ENCODE results near the gene TMEM163. TPM values are rescaled to one million over a fixed set of nuclear protein-coding genes. Genes with fewer than 3 reads are reported as not detected.

TMEM163 gene
- total RNA-seq, 2 experiments from 2014 or later = 0.12 TPM; not detected in 1

DNA sequence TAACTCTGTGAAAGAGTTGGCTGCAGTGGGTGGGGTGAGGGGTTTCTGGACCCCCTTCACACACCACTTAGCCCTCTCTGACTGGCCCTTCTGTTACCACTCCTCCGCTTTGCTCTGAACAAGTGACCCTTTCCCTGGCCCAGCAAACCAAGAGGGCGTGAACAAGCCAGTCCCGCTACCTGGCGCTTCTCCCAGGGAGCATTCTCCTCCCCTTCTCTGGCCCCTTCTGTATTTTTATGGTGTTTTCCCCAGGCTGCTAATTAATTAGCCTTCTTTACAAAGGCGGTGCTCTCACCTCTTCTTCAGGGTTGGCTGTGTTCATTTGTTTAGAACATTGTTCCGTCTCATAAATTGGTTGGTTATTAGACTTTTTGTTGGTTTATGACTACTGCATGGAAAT lies 284.8 kb downstream of the TMEM163 start:
- POLR2A ChIA-PET = no interaction called here
- peaks cover 11% of the 10 kb centered on the region for H3K36me3 Mint-ChIP-seq
- no peak overlapping the region for H3K27ac Mint-ChIP-seq

DNA sequence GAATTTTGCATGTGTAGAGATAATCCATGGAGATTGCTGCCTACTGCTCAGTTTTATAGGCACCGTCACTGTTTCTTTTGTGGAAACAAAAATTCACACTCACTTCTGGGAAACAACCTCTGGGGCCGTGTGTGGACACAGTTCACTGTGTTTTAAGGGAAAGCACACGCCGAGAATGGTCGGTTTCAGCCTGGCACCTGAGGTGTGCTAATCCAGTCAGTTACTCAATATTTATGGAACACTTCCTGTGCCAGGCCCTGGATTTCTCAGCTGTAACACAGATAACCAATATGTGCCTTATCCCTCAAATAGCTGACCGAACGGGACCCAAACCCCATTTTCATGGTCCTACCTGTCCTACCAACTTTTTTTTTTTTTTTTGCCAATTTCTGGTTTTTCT lies 285.3 kb downstream of the TMEM163 start:
- Mint-ChIP-seq H3K27me3 (no peaks in the 10 kb centered on the region), H3K9me3 (no peaks in the 10 kb centered on the region), H3K4me3 (no peak overlapping the region), H3K27ac (no peak overlapping the region), H3K4me1 (ENCODE audit: low read depth) (no peaks in the 10 kb centered on the region), H3K36me3 (peaks cover 11% of the 10 kb centered on the region)
- intact Hi-C loops (cut with micrococcal nuclease) = no loop called here
- CTCF ChIA-PET = interaction anchor here (3.2 kb wide), 1 partner anchor 18 kb away, joined by 10 read pairs; no protein-coding TSS in a partner anchor
- DNase-seq = no peak
- POLR2A ChIA-PET = no interaction called here

More for the DNA sequence above, 284.8 kb downstream of the TMEM163 start:
- no peaks in the 10 kb centered on the region for H3K4me1 Mint-ChIP-seq (ENCODE audit: low read depth)
- no peak for DNase-seq
- CTCF ChIA-PET = interaction anchor here (3.2 kb wide), 1 partner anchor 17 kb away, joined by 10 read pairs; no protein-coding TSS in a partner anchor
- no peaks in the 10 kb centered on the region for H3K27me3 Mint-ChIP-seq
- intact Hi-C loops (cut with micrococcal nuclease) = no loop called here
- H3K4me3 Mint-ChIP-seq = no peak overlapping the region
- H3K9me3 Mint-ChIP-seq = no peaks in the 10 kb centered on the region

DNA sequence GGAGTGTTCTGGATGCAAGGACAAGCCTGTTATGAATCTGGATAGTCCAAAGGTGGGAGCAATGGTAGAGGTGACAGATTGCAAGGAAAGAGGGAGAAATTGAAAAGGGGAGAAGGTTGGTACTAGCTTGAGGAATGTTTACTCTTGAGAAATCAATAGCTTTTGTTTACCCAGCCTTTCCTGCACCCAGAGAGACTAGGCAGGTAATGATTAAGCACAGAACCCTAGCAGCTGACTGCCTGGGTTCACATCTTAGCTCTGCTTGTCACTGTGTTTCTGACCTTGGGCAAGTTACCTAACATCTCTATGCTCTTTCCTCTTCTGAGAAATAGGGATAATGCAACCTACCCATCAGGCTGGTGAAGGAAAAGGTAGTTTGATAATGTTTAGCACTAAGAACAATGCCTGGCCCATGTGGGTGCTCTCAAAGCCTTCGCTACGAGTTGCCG lies 286.3 kb downstream of the TMEM163 start:
- H3K27me3 Mint-ChIP-seq = no peaks in the 10 kb centered on the region
- H3K4me3 Mint-ChIP-seq = no peak overlapping the region
- no peaks in the 10 kb centered on the region for H3K4me1 Mint-ChIP-seq (ENCODE audit: low read depth)
- no peak overlapping the region for H3K27ac Mint-ChIP-seq
- H3K9me3 Mint-ChIP-seq = no peaks in the 10 kb centered on the region
- intact Hi-C loops (cut with micrococcal nuclease) = no loop called here
- POLR2A ChIA-PET = interaction anchor here (0.7 kb wide), 1 partner anchor 1462 kb away, joined by 3 read pairs; no protein-coding TSS in a partner anchor
- DNase-seq = no peak
- peaks cover 11% of the 10 kb centered on the region for H3K36me3 Mint-ChIP-seq
- CTCF ChIA-PET = interaction anchor here (0.6 to 1.7 kb wide), 2 partner anchors 21 to 115 kb away, joined by 3 to 4 read pairs; no protein-coding TSS in a partner anchor

DNA sequence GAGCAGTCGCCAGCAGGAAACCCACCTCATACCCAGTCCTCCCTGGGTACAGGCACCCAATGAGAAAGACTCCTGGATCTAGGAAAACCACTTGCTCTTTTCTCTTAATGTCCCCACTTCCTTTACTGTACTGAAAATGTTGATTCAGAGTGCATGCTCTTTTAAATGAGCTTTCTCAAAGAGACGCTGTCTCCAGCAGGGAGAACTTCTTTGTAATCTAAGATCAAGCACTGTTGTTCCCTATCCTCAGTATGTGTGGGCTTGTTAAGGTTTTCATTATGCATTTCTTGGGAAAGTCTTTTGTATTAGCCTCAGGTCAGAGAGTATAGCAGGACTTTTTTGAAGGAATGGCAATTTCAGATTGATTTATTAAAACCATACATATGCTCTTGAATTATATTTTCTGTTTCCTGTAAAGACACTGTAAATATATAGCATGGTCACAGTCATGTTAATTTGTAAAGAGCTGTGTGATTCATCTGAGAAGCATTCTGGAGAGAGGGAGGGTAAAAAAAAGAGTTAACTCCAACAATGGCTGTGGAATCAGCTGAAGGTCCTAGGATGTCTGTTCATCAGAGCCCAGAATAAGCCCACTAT lies 286.9 kb downstream of the TMEM163 start:
- intact Hi-C loops (cut with micrococcal nuclease) = no loop called here
- Mint-ChIP-seq H3K27ac (no peak overlapping the region), H3K4me3 (no peak overlapping the region), H3K4me1 (ENCODE audit: low read depth) (no peaks in the 10 kb centered on the region), H3K27me3 (no peaks in the 10 kb centered on the region), H3K36me3 (peaks cover 14% of the 10 kb centered on the region), H3K9me3 (no peaks in the 10 kb centered on the region)
- POLR2A ChIA-PET = interaction anchor here (0.7 kb wide), 1 partner anchor 1463 kb away, joined by 3 read pairs; no protein-coding TSS in a partner anchor
- DNase-seq = no peak
- CTCF ChIA-PET = interaction anchor here (0.6 to 1.7 kb wide), 2 partner anchors 20 to 116 kb away, joined by 3 to 4 read pairs; no protein-coding TSS in a partner anchor

- Mint-ChIP-seq H3K27ac (no peak overlapping the region), H3K36me3 (peaks cover 16% of the 10 kb centered on the region), H3K9me3 (no peaks in the 10 kb centered on the region), H3K4me1 (ENCODE audit: low read depth) (peaks cover 9% of the 10 kb centered on the region), H3K27me3 (no peaks in the 10 kb centered on the region), H3K4me3 (no peak overlapping the region)
- intact Hi-C loops (cut with micrococcal nuclease) = no loop called here
- POLR2A ChIA-PET = no interaction called here
- CTCF ChIA-PET = no interaction called here
- no peak for DNase-seq
These were observed 288.9 kb downstream of the TMEM163 start for GRCh38 chr2:134429886-134430285.

GRCh38 chr2:134426721-134427120 lies 292.1 kb downstream of the TMEM163 start:
- no peak overlapping the region for H3K27ac Mint-ChIP-seq
- H3K9me3 Mint-ChIP-seq = no peaks in the 10 kb centered on the region
- peaks cover 20% of the 10 kb centered on the region for H3K36me3 Mint-ChIP-seq
- no peak for DNase-seq
- no peaks in the 10 kb centered on the region for H3K27me3 Mint-ChIP-seq
- intact Hi-C loops (cut with micrococcal nuclease) = no loop called here
- ChIA-PET POLR2A (no interaction called here), CTCF (interaction anchor here (1.0 to 1.2 kb wide), 2 partner anchors 25 to 309 kb away, joined by 3 to 6 read pairs; no protein-coding TSS in a partner anchor)
- H3K4me3 Mint-ChIP-seq = no peak overlapping the region
- peaks cover 10% of the 10 kb centered on the region for H3K4me1 Mint-ChIP-seq (ENCODE audit: low read depth)

- CTCF ChIA-PET = interaction anchor here (1.0 to 1.2 kb wide), 2 partner anchors 25 to 308 kb away, joined by 3 to 6 read pairs; no protein-coding TSS in a partner anchor
- H3K9me3 Mint-ChIP-seq = no peaks in the 10 kb centered on the region
- H3K36me3 Mint-ChIP-seq = peaks cover 17% of the 10 kb centered on the region
- H3K27ac Mint-ChIP-seq = no peak overlapping the region
- intact Hi-C loops (cut with micrococcal nuclease) = no loop called here
- H3K4me3 Mint-ChIP-seq = no peak overlapping the region
- no peak for DNase-seq
- POLR2A ChIA-PET = no interaction called here
- no peaks in the 10 kb centered on the region for H3K27me3 Mint-ChIP-seq
- H3K4me1 Mint-ChIP-seq (ENCODE audit: low read depth) = peaks cover 10% of the 10 kb centered on the region
These were observed 292.9 kb downstream of the TMEM163 start for GRCh38 chr2:134425724-134426496.

DNA sequence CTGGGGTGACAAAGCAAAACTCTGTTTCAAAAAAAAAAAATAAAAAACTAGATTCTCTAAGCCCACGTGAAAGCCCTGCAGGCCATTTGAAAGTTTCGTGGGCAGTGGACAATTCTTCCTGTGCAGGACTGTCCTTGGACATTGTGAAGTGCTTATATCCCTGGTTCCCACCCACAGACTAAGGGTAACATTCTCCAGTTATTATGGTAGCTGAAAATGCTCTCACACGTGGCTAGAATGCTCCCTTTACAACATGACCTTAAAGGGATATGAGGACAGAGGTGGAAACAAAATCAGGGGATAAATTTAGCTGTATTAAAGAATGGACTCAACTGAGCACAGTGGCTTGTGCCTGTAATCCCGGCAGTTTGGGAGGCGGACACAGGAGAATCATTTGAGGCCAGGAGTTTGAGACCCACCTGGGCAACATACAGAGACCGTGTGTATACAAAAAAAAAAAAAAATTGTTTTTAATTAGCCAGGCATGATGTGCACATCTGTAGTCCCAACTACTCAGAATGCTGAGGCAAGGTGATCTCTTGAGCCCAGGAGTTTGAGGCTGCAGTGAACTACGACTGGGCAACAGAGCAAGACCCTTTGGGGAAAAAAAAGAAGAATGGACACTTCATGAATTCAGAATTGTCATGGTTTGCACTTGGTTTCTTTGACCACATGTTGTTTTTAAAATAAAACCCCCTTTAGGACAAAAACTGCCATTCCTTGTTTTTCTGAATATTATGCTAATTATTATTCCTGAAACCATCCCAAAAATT lies 297.1 kb downstream of the TMEM163 start:
- intact Hi-C loops (cut with micrococcal nuclease) = no loop called here
- Mint-ChIP-seq H3K27ac (no peak overlapping the region), H3K36me3 (peaks cover 10% of the 10 kb centered on the region), H3K27me3 (no peaks in the 10 kb centered on the region), H3K9me3 (no peaks in the 10 kb centered on the region), H3K4me1 (ENCODE audit: low read depth) (peaks cover 10% of the 10 kb centered on the region), H3K4me3 (no peak overlapping the region)
- CTCF ChIA-PET = interaction anchor here (0.6 to 1.7 kb wide), 3 partner anchors 10 to 328 kb away, joined by 3 to 5 read pairs (median 4); no protein-coding TSS in a partner anchor
- POLR2A ChIA-PET = interaction anchor here (0.8 kb wide), 1 partner anchor 296 kb away, joined by 3 read pairs; no protein-coding TSS in a partner anchor
- no peak for DNase-seq

DNA sequence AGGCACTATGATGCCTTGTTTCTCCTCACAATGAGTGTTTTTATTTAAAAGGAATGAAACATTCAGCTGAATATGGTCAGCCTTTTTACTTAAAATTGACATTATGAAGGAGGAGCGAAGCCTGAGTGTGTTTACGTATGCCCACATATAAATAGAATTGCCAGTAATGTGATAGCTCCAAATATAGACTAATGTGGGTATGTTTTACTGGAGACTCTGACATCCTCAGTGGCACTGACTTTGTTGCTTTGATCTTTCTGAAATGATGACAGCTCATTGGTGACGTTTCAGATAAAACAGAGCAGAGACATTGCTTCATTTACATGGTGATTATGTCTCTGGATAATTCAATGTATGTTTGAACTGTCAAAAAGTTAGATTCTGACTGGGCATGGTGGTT lies 297.9 kb downstream of the TMEM163 start:
- H3K36me3 Mint-ChIP-seq = peaks cover 10% of the 10 kb centered on the region
- ChIA-PET POLR2A (interaction anchor here (0.8 kb wide), 1 partner anchor 295 kb away, joined by 3 read pairs; no protein-coding TSS in a partner anchor), CTCF (interaction anchor here (1.1 to 1.7 kb wide), 2 partner anchors 9 to 30 kb away, joined by 4 to 5 read pairs; no protein-coding TSS in a partner anchor)
- DNase-seq = no peak
- intact Hi-C loops (cut with micrococcal nuclease) = no loop called here
- H3K27me3 Mint-ChIP-seq = no peaks in the 10 kb centered on the region
- no peak overlapping the region for H3K4me3 Mint-ChIP-seq
- no peak overlapping the region for H3K27ac Mint-ChIP-seq
- H3K4me1 Mint-ChIP-seq (ENCODE audit: low read depth) = peaks cover 7% of the 10 kb centered on the region
- H3K9me3 Mint-ChIP-seq = no peaks in the 10 kb centered on the region

DNA sequence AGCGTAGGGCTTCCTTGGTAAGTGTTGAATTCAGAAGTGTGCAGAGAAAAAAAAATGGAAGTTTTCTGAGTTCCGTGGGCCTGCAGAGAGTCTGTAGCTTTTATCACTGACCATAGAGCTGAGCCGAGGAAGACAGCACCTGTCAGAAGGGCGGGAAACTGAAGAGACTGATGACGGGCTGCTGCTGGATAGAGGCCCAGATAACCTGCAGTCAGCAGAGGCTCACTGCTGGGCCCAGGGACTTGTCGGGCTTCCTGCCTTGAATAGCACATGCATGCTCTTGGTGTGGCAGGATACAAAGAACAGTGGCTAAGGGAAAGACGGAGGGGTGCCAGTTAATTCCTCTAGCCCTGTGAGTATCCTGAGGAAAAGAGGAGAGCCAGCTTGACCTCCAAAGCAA lies 298.5 kb downstream of the TMEM163 start:
- ChIA-PET CTCF (interaction anchor here (1.7 to 1.9 kb wide), 2 partner anchors 8 to 302 kb away, joined by 5 to 9 read pairs; no protein-coding TSS in a partner anchor), POLR2A (no interaction called here)
- H3K4me1 Mint-ChIP-seq (ENCODE audit: low read depth) = peaks cover 3% of the 10 kb centered on the region
- intact Hi-C loops (cut with micrococcal nuclease) = no loop called here
- H3K4me3 Mint-ChIP-seq = no peak overlapping the region
- no peak overlapping the region for H3K27ac Mint-ChIP-seq
- H3K36me3 Mint-ChIP-seq = peaks cover 10% of the 10 kb centered on the region
- no peak for DNase-seq
- H3K9me3 Mint-ChIP-seq = no peaks in the 10 kb centered on the region
- H3K27me3 Mint-ChIP-seq = no peaks in the 10 kb centered on the region

DNA sequence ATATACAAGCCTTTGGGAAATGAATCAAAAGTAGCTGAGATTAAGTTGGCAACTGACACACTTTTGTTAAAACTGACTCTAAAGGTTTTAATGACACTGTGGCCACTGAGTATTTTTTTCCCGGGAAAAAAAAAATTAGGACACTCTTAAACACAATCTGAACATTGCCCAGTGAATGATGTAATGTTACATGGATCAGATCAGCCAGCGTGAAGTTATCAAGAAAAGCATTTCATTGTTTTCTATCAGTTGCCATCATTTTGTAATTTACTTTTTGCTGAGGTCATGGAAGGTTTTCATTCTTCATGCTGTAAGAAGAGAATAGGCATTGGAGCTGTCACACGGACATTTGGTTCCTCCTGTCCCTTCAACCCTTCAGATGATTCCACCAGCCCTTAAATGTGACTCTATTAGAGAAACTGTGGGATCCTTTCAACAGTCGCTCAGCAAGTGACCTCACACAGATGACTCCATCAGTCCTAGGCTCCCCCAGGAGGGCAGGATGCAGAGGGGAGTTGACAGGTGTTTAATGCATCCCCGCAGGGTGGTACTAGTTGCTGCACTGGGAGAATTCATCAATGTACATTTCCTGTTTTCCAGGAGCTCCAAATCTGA lies 300.7 kb downstream of the TMEM163 start:
- POLR2A ChIA-PET = no interaction called here
- intact Hi-C loops (cut with micrococcal nuclease) = no loop called here

More for the DNA sequence above, 300.7 kb downstream of the TMEM163 start:
- H3K27ac Mint-ChIP-seq = no peak overlapping the region
- DNase-seq = no peak
- no peaks in the 10 kb centered on the region for H3K9me3 Mint-ChIP-seq
- H3K4me3 Mint-ChIP-seq = no peak overlapping the region
- H3K36me3 Mint-ChIP-seq = peaks cover 3% of the 10 kb centered on the region
- CTCF ChIA-PET = interaction anchor here (1.0 to 1.9 kb wide), 2 partner anchors 172 to 300 kb away, joined by 5 to 9 read pairs; no protein-coding TSS in a partner anchor
- no peaks in the 10 kb centered on the region for H3K27me3 Mint-ChIP-seq
- no peaks in the 10 kb centered on the region for H3K4me1 Mint-ChIP-seq (ENCODE audit: low read depth)
